Measurements from ENCODE around the gene DNAJC28. TPM values are rescaled to one million over a fixed set of nuclear protein-coding genes. Genes with fewer than 3 reads are reported as not detected.

The DNAJC28 gene
- polyA plus RNA-seq, 1 experiment = 1.9 TPM

DNA sequence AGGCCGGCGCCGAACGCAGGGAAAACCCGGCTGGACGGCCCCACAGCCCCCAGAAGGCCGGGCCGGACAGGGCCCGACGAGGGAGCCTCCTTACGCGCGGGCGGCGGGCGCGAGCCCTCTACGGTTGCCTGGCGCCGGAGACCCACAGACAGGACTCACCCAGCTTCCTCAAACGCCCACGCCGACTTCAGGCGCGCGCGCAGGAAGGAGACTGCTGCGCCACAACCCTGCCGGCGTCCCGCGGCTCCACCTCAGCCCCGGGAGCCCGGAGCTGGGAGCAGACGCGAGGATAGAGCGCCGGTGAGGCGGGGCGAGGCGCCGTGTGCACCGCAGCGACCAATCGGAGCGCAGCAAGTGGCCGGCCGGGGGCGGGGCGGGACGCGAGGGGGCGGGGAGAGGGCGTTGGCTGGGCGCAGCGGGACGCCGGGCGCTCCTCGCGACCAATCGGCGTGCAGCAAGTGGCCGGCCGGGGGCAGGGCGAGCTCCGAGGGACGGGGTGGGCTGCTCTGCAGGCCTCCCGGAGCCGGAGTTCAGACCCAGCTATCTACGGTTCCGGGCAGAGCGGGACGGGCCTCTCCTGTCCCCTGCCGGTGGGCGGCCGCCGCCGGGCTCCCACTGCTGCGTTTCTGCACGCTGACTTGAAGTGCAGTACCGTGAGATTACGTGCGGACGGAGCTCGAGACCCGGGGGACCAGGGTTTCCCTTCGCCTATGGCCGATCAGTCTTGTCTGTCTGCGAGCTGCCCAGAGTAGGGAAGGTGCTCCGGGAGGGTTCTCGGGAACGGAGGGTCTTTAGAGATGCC is 11.6 kb downstream of the DNAJC28 start, which contains the start of gene TMEM50B:
Gene TMEM50B (minus strand): TSS at position 296 of the 802 bp plus-strand sequence. CDS start 11,089 bp downstream, outside the sequence.
- H3K9me3 ChIP-seq (ENCODE audit: control insufficient read depth, insufficient read depth, low read length) = no peaks in the 10 kb centered on the region
- CTCF ChIA-PET = interaction anchor here (0.6 to 1.8 kb wide), 10 partner anchors 9 to 486 kb away, joined by 3 to 17 read pairs (median 4); no protein-coding TSS in a partner anchor
- POLR2A ChIA-PET = interaction anchor here (0.6 to 2.9 kb wide), 15 partner anchors 11 to 867 kb away, joined by 3 to 64 read pairs (median 3); partner anchors contain the start of genes CFAP298, DNAJC28, DONSON and IFNAR1
- TF ChIP-seq, protein P1, sequence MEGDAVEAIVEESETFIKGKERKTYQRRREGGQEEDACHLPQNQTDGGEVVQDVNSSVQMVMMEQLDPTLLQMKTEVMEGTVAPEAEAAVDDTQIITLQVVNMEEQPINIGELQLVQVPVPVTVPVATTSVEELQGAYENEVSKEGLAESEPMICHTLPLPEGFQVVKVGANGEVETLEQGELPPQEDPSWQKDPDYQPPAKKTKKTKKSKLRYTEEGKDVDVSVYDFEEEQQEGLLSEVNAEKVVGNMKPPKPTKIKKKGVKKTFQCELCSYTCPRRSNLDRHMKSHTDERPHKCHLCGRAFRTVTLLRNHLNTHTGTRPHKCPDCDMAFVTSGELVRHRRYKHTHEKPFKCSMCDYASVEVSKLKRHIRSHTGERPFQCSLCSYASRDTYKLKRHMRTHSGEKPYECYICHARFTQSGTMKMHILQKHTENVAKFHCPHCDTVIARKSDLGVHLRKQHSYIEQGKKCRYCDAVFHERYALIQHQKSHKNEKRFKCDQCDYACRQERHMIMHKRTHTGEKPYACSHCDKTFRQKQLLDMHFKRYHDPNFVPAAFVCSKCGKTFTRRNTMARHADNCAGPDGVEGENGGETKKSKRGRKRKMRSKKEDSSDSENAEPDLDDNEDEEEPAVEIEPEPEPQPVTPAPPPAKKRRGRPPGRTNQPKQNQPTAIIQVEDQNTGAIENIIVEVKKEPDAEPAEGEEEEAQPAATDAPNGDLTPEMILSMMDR (IDR thresholded peaks at IDR 0.05; ENCODE audit: low read depth, low read length) = peak; percentile 45; the same call in 1 of the 2 replicates
- peak within 1 kb of the TSS; percentile 85 for H3K27ac ChIP-seq (ENCODE audit: low read depth, low read length)
- peak within 1 kb of the TSS; percentile 82 for H3K4me3 ChIP-seq (ENCODE audit: low read depth, low read length)
- H3K27me3 ChIP-seq (ENCODE audit: control insufficient read depth, insufficient read depth, low read length) = no peaks in the 10 kb centered on the region
- peak; percentile 91 for DNase-seq (ENCODE audit: low read depth, low spot score)

DNA sequence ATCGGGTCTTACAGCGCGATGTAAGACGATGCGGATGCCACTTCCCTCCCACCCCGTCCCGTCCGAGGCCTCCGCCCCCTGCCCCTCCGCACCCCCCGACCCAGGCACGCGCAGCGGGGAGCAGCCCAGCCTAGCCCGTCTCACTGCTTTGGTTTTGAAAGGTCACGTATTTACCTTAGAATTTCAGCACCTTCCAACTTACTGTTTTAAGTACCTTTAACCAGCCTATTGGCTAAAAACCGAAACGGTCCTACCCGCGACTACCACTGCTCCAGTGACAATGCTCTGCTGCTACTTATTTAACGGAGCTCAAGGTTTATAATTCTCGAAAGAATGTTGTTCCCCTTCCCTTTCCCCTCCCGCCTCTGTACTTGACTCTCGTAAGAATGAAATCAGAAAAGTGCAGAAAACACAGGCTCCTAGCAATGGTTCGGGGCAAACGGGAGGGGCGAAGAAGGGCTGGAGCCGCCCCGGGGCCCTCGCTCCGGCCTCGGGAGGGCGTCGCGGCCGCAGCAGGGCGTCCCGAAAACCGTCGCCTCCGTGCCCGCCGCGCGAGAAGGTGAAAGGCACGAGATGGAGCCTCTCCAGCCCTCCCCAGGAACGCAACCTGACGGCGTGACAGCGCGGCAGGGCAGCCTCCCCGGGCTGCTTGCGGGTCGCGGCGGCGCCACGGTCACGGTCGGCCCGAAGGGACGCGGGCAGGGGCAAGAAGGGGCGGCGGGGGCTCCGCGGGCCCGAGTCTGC is 12.4 kb downstream of the DNAJC28 start:
- CTCF ChIA-PET = interaction anchor here (0.6 to 1.8 kb wide), 6 partner anchors 10 to 485 kb away, joined by 3 to 17 read pairs (median 4); no protein-coding TSS in a partner anchor
- TF ChIP-seq, protein P1 (IDR thresholded peaks at IDR 0.05; ENCODE audit: low read depth, low read length) = 0 out of 2 replicates have a peak, but pooled peaks have one; percentile 10
- Histone ChIP-seq H3K9me3 (ENCODE audit: control insufficient read depth, insufficient read depth, low read length) (no peaks in the 10 kb centered on the region), H3K4me3 (ENCODE audit: low read depth, low read length) (peak overlapping the region; percentile 77), H3K27me3 (ENCODE audit: control insufficient read depth, insufficient read depth, low read length) (no peaks in the 10 kb centered on the region), H3K27ac (ENCODE audit: low read depth, low read length) (peak overlapping the region; percentile 77)
- POLR2A ChIA-PET = interaction anchor here (0.8 to 2.9 kb wide), 5 partner anchors 12 to 751 kb away, joined by 3 to 64 read pairs (median 5); partner anchors contain the start of genes DNAJC28, DONSON, SON and SYNJ1
- no peak for DNase-seq (ENCODE audit: low read depth, low spot score)

DNA sequence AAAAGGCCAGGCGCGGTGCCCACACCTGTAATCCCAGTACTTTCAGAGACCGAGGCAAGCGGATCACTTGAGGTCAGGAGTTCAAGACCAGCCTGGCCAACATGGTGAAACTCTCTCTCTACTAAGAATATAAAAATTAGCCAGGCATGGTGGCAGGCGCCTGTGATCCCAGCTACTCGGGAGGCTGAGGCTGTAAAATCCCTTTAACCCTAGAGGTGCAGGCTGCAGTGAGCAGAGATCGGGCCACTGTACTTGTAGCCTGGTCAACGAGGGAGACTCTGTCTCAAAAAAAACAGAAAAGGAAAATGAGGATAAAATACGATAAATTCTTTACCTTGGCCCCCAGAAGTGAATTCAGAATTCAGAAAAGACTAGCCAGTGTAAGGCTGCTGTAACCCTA is 13.3 kb downstream of the DNAJC28 start:
- H3K9me3 ChIP-seq (ENCODE audit: control insufficient read depth, insufficient read depth, low read length) = no peaks in the 10 kb centered on the region
- CTCF ChIA-PET = no interaction called here
- POLR2A ChIA-PET = no interaction called here

DNA sequence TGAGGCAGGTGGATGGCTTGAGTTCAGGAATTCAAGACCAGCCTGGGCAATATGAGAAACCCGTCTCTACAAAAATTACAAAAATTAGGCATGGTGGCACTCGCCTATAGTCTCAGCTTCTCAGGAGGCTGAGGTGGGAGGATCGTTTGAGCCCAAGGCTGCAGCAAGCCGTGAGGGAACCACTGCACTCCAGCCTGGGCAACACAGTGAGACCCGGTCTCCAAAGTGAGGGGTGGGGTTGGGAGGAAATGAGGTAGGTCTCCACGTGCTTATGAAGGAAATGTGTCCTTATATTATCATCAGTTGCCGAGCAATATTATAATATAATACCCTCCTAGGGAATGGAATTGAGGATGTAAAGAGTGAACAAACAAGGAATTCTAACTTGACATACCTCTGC is 14.4 kb downstream of the DNAJC28 start:
- Histone ChIP-seq H3K4me3 (ENCODE audit: low read depth, low read length) (no peak overlapping the region), H3K27me3 (ENCODE audit: control insufficient read depth, insufficient read depth, low read length) (no peaks in the 10 kb centered on the region), H3K9me3 (ENCODE audit: control insufficient read depth, insufficient read depth, low read length) (no peaks in the 10 kb centered on the region), H3K27ac (ENCODE audit: low read depth, low read length) (no peak overlapping the region)
- POLR2A ChIA-PET = no interaction called here
- TF ChIP-seq, protein P1 (IDR thresholded peaks at IDR 0.05; ENCODE audit: low read depth, low read length) = no peak
- CTCF ChIA-PET = no interaction called here
- DNase-seq (ENCODE audit: low read depth, low spot score) = no peak

More for the DNA sequence above, 13.3 kb downstream of the DNAJC28 start:
- Histone ChIP-seq H3K27ac (ENCODE audit: low read depth, low read length) (no peak overlapping the region), H3K27me3 (ENCODE audit: control insufficient read depth, insufficient read depth, low read length) (no peaks in the 10 kb centered on the region), H3K4me3 (ENCODE audit: low read depth, low read length) (peak overlapping the region; percentile 77)
- TF ChIP-seq, protein P1 (IDR thresholded peaks at IDR 0.05; ENCODE audit: low read depth, low read length) = no peak
- no peak for DNase-seq (ENCODE audit: low read depth, low spot score)
